NT2/D1 (cell line): Measurements from ENCODE around the gene MMP24.

ENCODE experiments used
- SUZ12 ChIP-seq: IDR thresholded peaks from 2 replicates; pipeline ENCODE4 v1.6.1; 2011; ENCODE audit not compliant: insufficient read length, insufficient read depth; ENCODE audit errors: extremely low read depth
- ZNF274 ChIP-seq: IDR thresholded peaks from 2 replicates; pipeline ENCODE4 v1.6.1; 2011; ENCODE audit warnings: mild to moderate bottlenecking, low read depth, low read length

DNA sequence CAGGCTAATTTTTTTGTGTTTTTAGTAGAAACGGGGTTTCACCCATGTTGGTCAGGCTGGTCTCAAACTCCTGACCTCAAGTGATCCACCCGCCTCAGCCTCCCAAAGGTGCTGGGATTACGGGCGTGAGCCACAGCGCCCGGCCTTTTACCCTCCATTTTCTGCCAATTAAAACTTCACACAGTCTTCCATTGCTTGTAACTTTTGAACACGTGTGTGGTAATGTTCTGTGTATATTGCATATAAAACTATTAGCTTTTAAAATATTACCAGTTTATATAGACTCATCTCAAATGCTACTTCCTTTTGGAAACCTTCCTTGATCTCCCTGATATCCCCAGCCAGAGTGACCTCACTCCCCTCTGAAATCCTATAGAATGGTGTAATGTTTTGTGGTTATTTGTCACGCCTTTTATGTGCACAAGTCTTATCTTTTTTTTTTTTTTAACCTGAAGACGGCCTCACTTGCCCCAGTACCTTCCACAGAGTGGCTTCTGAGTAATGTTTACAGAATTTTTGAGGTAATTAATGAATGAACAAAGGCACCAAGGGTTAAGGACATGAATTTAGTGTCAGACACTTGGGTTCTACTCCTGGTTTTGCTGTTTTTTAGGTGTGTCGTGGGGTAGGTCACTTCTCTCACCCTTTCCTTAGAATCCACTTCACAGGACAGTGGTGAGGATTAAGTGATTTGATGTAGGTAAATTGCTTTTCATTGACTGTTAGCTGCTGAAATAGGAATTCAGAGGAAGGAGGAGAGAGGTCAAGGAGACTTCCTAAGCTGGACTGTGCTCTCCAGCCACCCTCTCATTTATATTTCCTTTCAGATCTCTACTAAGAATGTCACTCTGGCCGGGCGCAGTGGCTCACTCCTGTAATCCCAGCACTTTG is 11.2 kb upstream of the MMP24 start:
- no peak for TF ChIP-seq ZNF274
- no peak for TF ChIP-seq SUZ12
